Stimulated activated CD4-positive, alpha-beta T cell treated with anti-CD3 and anti-CD28 coated beads, Interleukin-4, amount 100 ng/mL, for 4 hours (primary cell): Measurements from ENCODE around the gene CAPS.

Experiments
- DNase-seq, 2 experiments: peaks; one replicate each; pipeline ENCODE4 v3.0.0-alpha.2; 2020

Gene CAPS

DNA sequence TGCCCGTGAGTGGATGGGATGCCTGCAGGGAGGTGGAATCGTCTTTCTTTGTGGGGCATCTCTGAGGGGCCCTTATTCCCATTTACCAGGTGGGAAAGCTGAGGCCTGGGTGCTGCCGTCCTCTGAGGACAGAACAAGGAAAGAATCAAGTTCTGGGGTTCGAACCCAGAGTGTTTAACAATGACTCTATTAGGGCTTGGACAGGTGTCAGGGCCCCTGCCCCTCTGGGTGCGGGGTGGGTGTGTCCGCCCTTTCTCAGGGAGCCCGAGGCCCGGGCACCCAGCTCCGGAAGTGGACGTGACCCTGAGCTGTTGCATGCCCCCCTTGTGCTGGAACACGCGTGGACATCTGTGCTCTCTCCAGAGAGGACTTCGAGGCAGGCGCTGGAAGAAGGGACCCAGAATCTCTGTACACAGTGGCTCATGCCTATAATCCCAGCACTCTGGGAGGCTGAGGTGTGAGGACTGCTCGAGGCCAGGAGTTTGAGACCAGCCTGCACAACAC lies 21.2 kb upstream of the CAPS start:
- DNase-seq, result no peak

DNA sequence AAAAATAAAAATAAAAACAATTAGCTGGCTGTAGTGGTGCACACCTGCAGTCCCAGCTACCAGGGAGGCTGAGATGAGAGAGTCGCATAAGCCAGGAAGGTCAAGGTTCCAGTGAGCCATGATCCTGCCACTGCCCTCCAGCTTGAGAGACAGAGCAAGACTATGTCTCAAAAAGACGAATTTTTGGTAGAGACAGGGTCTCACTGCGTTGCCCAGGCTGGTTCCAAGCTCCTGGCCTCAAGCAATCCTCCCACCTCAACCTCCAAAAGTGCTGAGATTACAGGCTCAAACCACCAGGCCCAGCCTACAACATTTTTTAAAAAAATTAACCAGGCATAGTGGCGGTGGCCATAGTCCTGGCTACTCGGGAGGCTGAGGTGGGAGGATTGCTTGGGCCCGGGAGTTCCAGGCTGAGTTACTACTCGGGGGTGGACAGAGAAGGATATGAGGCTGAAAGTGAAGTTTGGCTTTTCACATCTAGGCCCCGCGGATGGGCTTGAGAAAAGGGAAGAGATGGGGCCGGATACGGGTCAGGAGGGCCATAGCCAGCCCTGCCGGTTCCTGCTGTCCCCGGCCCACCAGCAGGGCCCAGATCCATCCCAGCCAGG lies 20.7 kb upstream of the CAPS start:
- no peak for DNase-seq

DNA sequence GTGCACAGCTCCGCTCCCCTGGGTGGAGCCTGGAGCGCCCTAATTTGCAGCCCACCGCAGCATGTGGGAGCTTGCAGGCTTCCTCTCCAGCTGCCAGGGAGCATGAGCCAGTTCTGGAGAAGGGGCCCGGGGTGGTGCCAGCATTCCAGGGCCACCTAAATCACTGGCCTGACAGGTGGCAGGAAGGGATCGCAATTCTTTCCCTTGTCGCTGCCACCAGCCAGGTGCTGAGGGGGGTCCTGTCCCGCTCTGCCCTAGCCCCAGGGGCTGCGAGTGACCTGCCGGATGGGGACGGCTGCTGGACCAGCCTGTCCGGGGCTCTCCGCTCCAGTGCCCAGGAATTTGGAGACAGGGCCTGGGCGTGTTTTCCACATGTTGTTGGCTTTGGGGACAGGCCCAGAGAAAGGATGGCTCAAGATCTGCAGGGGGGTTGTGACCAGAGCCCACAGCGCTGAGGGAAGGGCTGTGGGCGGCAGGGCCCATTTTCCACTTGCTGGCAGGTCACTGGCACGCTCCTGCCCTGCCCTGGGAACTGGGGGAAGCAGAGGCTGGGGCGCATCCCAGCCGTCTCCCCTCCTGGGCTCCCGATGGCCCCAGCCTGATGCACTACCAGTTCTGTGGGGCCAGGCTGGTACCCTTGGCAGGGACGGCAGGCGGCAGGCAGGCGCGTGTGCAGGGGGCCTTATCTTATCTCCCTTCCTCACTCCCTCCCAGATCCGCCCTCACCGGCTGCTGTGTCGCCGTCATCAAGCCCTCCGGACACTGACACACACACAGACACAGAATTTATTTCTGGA lies 19.9 kb upstream of the CAPS start:
- no peak for DNase-seq

DNA sequence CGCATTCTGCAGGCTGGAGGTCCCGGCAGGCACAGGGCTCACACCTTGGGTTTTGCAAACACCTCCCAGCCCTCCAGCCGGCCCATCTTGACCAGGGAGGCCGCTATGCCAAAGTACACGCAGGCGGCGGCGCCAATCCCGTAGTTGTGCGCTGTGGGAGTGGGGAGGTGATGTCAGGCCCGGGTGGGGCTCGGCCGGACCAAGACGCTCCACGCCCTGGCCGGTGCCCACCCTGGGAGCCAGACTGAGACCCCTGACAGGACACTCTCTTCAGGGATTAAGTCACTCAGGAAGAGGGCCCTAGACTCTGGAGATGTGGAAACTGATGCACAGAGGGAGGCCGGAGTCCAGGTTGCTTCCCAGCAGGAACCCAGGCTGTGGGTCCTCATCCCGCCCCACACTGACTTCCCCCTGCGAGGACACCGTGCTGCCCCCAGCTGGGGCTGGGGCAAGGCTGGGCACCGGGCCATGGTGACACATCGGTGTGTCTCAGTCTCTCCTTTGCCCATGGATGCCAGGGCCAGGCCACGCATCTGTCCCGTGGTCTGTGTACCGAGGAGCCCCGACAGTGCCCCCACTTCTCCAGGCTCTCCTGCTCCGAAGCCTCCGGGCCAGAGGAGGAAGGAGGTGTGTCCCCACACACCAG lies 19.2 kb upstream of the CAPS start:
- no peak for DNase-seq

DNA sequence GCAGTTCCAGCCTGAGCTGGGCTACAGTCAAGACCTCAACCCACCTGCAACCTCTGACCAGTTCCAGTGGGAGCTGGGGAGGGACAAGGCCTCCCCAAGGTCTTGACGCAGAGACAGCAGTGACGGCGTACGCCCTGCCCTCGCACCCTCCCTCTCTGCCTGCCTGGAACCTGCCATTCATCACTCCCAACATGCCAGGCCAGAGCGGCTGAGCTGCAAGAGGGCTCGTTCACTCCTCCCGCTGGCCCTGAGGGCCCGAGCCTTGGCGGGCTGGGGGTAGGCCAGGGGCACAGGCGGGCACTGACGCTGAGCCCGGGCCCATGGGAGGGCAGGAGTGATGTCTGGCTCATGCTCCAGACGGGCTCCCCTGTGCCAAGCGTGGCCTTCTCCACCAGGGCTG lies 18.6 kb upstream of the CAPS start:
- no peak for DNase-seq

DNA sequence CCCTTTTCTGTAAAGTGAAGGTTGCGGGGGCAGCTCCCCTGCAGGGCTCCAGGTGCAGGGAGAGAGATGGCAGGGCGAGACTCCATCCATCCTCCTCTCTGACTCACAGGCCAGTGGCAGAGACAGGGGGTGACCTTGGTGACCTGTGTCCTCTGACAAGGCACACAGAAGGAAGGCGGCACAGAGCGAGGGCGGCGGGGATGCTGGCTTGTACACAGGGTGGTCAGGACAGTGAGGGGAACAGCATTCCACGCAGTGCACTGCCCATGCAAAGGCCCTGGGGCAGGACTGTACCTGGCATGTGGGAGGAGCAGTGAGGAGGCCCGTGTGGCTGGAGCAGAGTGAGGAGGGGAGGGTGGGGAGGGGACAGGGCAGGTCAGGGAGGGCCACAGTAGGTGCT lies 18.2 kb upstream of the CAPS start:
- no peak for DNase-seq

DNA sequence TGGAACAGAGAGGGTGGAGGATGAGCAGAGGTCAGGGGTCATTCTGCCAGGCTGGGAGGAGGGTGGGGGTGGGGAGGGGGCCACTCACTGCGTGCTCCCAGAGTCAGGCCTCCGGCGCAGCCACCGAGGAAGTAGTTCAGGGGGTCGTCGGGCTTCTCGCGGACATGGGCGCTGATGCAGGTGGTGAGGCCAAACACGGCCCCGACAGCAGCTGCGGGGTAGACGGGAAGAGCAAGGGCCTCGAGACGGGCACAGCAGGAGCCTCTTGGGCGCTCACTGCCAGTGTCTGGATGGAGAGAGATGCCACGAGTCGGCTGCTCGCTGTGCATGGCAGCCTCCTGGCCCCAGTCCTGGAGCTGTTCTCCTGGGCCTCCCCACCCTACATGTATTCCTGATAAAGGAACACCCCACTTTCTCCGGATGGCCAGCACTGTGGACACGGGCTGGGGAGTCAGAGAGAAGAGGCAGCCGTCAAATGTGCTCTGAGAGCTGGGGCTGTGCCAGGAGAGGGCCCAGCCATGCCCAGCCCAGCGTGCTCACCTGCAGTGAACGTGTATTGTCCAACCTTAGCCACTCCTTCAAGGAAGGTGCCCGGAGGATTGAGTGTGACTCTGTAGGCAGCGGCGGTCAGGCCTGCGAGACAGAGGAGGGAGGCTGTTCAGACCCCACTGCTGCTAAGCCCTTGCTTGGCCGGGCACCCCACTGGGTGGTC lies 17.5 kb upstream of the CAPS start:
- DNase-seq, result no peak

DNA sequence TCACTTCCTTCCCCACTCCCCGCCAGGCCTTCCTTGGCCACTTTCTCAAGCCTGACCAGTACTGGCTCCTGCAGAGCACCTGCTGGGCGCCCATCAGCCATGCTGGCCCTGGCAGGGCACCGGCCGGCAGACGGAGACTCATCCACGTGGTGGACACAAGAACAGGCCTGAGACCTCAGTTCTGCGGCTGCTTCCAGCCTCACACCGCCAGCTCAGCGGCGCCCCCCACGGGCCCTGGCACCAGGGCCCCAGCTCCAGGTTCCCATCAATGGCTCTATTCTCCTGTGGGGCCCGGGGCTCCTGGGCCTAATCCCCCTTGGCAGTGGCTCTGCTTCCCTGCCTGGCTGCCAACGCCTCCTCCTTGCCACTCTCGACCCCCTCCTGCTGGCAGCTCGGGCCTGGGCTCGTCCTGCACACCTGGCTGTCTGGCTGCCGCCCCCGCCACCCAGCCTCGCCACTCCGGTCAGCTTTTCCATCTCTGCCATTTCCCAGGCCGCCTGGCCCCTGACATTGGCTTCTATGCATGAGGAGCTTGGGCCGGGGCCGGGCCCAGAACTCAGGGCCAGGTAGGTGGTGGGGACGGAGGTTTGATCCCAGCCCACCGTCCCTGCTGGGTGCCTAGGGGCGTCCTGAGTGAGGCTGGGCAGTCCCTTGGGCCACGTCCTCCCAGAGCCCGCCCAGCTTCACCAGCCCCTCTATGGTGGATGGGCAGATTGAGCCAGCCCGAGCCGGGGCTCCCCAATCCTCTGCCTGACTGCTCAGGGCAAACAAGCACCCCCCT lies 16.7 kb upstream of the CAPS start:
- no peak for DNase-seq

DNA sequence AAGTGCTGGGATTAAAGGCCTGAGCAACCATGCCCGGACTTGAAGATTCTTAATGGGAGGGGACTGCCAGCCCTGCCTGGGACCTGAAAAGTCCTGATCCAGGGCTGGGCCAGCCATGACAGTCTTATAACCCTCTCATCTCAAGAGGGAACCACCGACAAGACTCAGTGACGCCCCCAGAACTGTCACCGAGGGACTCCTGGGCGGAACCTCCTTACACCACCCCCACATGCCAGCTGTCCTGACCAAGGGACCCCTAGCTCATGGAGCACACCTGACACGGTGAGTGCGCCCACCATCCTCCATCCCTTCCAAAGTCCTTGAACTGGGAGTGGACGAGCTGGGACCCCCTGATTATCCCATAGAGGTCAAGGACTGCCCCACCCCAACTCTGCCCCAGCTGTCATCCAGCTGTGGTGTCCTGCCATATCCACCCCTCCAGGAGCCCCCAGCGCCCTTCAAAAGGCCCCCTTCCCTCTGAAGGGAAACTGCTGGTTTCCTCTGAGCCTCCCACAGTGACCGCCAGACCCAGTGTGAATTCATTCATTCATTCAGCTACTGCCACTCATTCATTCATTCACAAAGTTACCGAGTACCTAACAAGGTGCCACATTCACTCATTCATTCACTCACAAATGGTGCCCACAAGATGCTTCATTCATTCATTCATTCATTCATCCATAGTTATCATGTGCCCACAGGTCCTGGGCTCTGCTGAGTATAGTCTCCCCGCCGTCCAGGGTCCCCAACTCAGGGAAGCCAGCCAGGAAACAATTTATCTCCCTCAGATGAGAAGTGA lies 14.1 kb upstream of the CAPS start:
- no peak for DNase-seq

DNA sequence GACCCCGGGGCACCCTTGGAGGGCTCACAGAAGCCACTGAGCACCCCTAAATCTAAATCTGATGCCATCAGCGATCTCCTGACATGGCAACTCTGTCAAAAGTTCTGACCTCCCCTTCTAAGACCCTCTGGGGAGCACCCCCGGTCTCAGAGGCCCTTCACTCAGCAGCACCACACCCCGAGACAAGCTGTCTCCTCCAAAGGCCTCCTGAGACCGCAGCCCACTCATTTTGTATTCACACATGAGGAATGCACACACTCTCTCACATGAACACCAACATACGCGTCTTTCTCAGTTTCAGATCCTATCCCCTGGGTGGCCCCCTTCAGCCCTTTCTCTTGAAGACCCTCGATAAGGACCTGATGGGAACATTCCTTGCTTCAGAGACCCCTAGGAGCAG lies 13.1 kb upstream of the CAPS start:
- no peak for DNase-seq

DNA sequence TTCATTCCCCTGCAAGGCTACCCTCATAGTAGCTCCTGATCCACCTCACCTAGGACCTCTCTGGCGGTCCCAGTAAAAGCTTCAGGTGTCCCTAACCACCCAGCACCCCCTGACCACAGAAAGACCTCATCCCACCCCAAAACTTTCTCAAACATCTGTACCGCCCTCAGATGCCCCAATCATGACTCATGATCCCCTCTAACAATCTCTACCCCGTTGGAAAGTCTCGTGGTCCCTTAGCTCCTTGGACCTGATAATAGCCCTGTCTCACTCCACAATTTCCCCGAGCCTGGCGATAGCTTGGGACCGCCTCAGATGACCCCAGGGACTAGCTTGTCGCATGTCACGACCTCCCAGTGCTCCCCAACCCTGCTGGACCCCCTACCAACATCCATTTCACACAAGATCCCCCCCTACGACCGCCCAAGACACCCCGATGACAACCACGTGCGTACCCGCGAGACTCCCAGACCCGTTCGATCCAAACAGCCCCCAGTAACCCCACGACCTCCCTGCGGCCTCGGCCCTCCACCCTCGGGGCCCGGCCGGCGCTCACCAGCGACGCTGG lies 10.9 kb upstream of the CAPS start:
- DNase-seq, result peak in 1 of 2 experiments; percentile 34

DNA sequence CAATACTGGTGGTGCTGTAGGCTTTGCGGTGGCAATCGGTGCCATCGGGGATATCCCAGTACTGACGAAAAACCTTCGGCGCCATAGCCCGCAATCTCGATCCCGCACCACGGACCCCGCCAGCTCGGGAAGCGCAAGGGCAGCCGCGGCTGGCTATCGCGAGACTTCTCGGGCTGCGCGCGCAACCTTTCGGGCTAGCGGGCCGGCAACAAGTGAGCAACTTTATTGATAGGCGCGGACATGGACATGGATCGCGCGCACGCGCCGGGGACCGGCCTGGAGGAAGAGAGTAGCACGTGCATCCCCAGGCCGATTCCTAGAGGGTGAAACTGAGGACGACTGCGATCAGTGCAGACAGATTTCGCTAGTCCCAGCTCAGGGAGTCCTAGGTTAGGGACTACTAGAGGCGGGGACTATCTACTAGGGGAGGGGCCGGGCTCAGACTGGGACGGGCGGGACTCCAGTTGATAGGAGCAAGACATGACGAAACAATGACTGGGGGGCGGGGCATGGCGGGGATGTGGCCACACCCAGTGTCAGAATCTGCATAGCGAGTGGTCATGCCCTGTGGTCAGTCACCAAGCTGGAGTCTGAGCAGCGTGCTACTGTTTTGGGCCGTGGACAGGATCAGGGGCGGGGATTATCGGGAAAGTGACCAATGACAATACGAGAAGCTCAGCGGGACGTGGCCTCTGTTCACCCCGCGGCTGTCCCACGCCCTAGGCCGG lies 10.3 kb upstream of the CAPS start, which contains the start of gene NDUFA11:
Gene NDUFA11, minus strand, starts transcription at position 167 of the 728 bp plus-strand sequence. Its CDS starts 82 bp downstream, at position 85.
- DNase-seq, result peak; percentile 95 to 98

DNA sequence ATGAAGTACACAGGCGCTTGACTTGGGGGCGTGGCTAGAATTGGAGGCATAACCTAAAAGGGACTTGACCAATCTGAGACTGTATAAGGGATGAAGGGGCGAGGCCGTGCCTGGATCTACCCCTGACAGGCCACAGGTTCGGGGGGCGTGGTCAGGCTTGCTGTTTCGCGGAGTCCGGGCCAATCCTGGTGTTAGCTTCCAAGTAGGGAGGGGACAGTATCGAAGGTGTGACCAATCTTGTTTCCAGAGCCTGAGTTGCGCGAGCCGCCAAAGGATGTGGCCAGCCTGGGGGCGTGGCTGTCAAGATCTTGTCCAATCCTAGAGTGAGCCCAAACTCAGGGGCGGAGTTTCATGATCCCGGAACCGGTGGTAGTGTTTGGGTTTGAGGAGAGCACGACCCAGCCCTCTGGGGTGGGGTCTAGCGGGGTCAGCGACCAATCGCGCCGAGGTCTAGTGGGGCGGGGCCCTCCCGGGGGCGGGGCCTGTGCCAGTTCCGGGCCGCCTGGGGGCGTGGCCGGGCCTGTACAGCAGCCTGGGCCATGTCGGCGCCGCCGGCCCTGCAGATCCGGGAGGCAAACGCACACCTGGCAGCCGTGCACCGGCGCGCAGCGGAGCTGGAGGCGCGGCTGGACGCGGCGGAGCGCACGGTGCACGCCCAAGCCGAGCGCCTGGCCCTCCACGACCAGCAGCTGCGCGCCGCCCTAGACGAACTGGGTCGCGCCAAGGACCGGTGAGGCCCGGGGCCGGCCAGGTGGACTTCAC lies 9.5 kb upstream of the CAPS start, which contains the start of gene VMAC:
Gene VMAC, plus strand, starts transcription at position 521 of the 762 bp plus-strand sequence. Its CDS starts 19 bp downstream, at position 540.
- peak; percentile 99 to 100 for DNase-seq

DNA sequence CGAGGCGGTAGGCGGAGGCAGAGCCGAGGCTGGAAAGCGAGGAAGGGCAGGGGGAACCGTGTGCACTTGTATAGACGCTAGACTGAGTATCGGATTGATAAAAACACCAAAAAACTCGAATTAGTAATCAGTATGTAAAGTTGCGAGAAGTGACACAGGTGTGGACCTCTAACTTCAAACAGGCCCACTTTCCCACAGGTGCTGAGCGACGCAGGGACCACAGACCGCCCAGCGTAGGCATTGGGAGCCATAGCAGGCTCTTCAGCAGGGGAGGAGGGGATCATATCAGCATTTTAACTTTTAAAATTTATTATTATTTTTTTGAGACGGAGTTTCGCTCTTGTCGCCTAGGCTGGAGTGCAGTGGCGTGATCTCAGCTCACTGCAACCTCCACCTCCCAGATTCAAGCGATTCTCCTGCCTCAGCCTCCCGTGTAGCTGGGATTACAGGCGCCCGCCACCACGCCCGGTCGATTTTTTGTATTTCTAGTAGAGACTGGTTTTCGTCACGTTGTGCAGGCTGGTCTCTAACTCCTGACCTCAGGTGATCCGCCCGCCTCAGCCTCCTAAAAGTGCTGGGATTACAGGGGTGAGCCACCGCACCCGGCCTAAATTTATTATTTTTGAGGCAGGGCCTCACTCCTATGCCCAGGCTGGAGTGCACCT lies 8.8 kb upstream of the CAPS start:
- DNase-seq, result no peak

DNA sequence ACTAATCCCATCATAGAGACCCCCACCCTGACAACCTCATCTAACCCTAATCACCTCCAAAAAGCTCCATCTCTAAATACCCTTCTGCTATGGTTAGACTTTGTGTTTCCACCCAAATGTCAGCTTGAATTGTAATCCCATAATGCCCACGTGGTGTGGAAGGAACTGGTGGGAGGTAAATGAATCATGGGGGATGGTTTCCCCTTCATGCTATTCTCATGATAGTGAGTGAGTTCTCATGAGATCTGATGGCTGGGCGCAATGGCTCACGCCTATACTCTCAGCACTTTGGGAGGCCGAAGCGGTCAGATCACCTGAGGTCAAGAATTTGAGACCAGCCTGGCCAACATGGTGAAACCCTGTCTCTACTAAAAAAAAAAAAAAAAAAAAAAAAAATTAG lies 6.8 kb upstream of the CAPS start:
- DNase-seq, result peak in 1 of 2 experiments; percentile 32

DNA sequence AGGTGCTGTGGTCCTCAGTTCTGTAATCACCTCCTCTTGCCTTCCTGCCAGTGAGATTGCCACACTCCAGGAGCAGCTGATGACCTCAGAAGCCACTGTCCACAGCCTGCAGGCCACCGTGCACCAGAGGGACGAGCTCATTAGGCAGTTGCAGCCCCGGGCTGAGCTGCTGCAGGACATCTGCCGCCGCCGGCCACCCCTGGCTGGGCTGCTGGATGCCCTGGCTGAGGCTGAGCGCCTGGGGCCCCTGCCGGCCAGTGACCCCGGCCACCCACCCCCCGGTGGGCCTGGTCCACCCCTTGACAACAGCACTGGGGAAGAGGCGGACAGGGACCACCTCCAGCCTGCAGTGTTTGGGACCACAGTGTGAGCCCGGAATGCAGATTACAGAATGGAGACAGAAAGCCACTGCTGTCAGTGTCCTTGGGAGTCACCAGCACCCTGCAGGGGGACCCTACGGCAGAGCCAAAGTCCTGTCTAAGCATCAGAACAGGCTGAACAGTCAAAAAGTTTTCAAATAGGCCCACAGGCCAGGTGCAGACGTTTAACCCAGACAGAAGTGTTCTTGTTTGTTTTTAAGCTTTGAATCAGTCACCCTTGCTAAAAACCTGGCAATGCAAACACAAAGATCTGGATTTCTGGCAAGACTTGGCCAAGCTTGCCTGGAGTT lies 5.1 kb upstream of the CAPS start:
- DNase-seq, result no peak

DNA sequence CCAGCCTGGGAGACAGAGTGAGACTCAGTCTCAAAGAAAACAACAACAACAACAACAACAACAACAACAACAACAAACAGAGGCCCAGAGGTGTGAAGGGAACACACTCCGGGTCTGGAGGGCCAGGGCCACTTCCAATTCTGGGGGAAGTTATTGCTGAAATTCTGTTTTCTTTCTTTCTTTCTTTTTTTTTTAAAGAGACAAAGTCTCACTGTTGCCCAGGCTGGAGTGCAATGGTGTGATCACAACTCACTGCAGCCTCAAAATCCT lies 3.5 kb upstream of the CAPS start:
- no peak for DNase-seq

DNA sequence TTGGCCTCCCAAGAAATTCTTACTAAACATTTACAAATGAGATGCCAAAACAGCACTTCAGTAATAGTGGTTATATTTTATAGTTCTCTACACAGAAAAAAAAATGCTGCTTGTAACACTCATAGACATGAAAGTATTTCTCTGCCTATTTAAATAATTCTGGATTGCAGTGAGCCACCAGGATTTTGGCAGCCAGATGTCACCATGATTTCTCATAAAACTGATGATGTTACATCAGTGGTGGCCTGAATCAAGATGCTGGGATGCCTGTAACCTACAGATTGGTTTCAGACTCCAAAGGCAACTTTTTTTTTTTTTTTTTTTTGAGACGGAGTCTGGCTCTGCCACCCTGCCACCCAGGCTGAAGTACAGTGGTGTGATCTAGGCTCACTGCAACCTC lies 2.7 kb upstream of the CAPS start:
- no peak for DNase-seq

DNA sequence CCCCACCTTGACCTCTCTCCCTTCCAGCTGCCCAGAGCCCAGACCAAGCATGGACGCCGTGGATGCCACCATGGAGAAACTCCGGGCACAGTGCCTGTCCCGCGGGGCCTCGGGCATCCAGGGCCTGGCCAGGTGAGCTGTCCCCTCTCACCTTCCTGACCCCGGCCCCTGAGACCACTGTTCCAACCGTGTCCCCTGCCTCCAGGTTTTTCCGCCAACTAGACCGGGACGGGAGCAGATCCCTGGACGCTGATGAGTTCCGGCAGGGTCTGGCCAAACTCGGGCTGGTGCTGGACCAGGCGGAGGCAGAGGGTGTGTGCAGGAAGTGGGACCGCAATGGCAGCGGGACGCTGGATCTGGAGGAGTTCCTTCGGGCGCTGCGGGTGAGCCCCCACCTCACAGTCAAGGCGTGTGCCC lies 312 bp downstream of the CAPS start:
- no peak for DNase-seq
